K562 (cell line): Measurements from ENCODE around the gene SMARCB1. TPM values are rescaled to one million over a fixed set of nuclear protein-coding genes. Genes with fewer than 3 reads are reported as not detected.

Experiments
- ATAC-seq: fragments of 200-7000 bp; cut with Tn5 transposase; 3 replicates; pipeline ENCODE4 v1.9.1; 2020; ENCODE audit warnings: moderate library complexity
- BruUV-seq: library from RNA; stranded (reverse); fragments of 400-500 nt; replicated peaks from 2 replicates; lab custom pipeline; 2021; lab: Mats Ljungman, UMichigan
- CTCF ChIA-PET: fragments of 300-600 bp; formaldehyde crosslinking; extraction: SDS; loops from one replicate; lab custom pipeline; 2021; ENCODE audit warnings: low intra/inter-chr PET ratio; lab: Yijun Ruan, JAX
- POLR2A ChIA-PET: fragments of 300-600, 350-650 bp; sonication (Branson Sonifier 250); formaldehyde crosslinking; extraction: SDS; loops from one replicate; lab custom pipeline; 2021; ENCODE audit warnings: antibody characterized with exemption, inconsistent platforms; lab: Yijun Ruan, JAX
- DNase-seq, 4 experiments: peaks; one replicate each; pipeline versions ENCODE4 v3.0.0 to v3.0.0-alpha.2; 2011 to 2018; ENCODE audit warnings: low spot score in 3 of 4, mixed read lengths in 3 of 4; ENCODE audit errors: extremely low read depth in 1 of 4
- FAIRE-seq: peaks from 2 replicates; lab custom pipeline; 2011; peaks lifted over from hg19 to GRCh38; lab: Jason Lieb, UNC
- H2AFZ ChIP-seq: 2 replicates; pipeline ENCODE4 v1.6.0; 2011; ENCODE audit warnings: low read depth, low read length, control low read depth, inconsistent platforms
- H3K27ac ChIP-seq: fragments of 200-600 bp; 3 replicates; pipeline ENCODE4 v1.8.0; 2011; ENCODE audit warnings: low read depth, mild to moderate bottlenecking, control low read depth, inconsistent platforms, low read length, moderate library complexity, mixed read lengths; ENCODE audit errors: extremely low read depth
- H3K27me3 ChIP-seq, 2 experiments: fragments of 300-600 bp in 1 of 2; 2 replicates in 1 of 2; 3 replicates in 1 of 2; pipeline versions ENCODE4 v1.6.0 to v1.8.0; 2011; ENCODE audit warnings: inconsistent platforms in 2 of 2, low read length in 2 of 2, mild to moderate bottlenecking in 1 of 2, mixed read lengths in 1 of 2, moderate library complexity in 1 of 2; ENCODE audit not compliant: control insufficient read depth in 2 of 2, insufficient read depth in 2 of 2
- H3K36me3 ChIP-seq: fragments of 300-600 bp; 3 replicates; pipeline ENCODE4 v1.8.0; 2011; ENCODE audit warnings: mild to moderate bottlenecking, low read length, inconsistent platforms; ENCODE audit not compliant: control insufficient read depth, insufficient read depth
- H3K4me1 ChIP-seq, 2 experiments: fragments of 200-600 bp in 1 of 2; replicated peaks in 1 of 2; 2 replicates in 1 of 2; 3 replicates in 1 of 2; pipeline versions ENCODE4 v1.5.1 to v1.8.0; 2011; ENCODE audit warnings: inconsistent platforms in 2 of 2, low read length in 2 of 2, mild to moderate bottlenecking in 1 of 2, mixed read lengths in 1 of 2, moderate library complexity in 1 of 2; ENCODE audit not compliant: control insufficient read depth in 2 of 2, insufficient read depth in 2 of 2
- H3K4me2 ChIP-seq: 2 replicates; pipeline ENCODE4 v1.6.1; 2011; ENCODE audit warnings: low read length, control low read depth, inconsistent platforms, mixed read lengths; ENCODE audit not compliant: insufficient read depth
- H3K4me3 ChIP-seq: fragments of 200-600 bp; sonication (generic), shearing (Covaris generic); 2 replicates; pipeline ENCODE4 v1.5.1; 2016; ENCODE audit warnings: control low read depth, inconsistent platforms
- H3K79me2 ChIP-seq: fragments of 200-600 bp; 3 replicates; pipeline ENCODE4 v1.8.0; 2011; ENCODE audit warnings: low read length, inconsistent platforms; ENCODE audit not compliant: control insufficient read depth, insufficient read depth
- H3K9ac ChIP-seq, 2 experiments: 2 replicates each; pipeline versions ENCODE4 v1.6.0 to v1.6.1; 2011; ENCODE audit warnings: low read depth in 2 of 2, low read length in 2 of 2, control low read depth in 1 of 2, inconsistent platforms in 1 of 2, mild to moderate bottlenecking in 1 of 2, mixed read lengths in 1 of 2; ENCODE audit not compliant: insufficient read depth in 1 of 2
- H3K9me1 ChIP-seq: one replicate; pipeline ENCODE4 v1.6.0; 2011; ENCODE audit warnings: inconsistent platforms, mild to moderate bottlenecking, low read length, moderate library complexity; ENCODE audit not compliant: control insufficient read depth, insufficient read depth
- H3K9me3 ChIP-seq: replicated peaks from 2 replicates; pipeline ENCODE4 v1.5.1; 2011; ENCODE audit warnings: low read depth, low read length, inconsistent platforms; ENCODE audit not compliant: control insufficient read depth, insufficient read depth
- H4K20me1 ChIP-seq: replicated peaks from 2 replicates; pipeline ENCODE4 v1.6.1; 2011; ENCODE audit warnings: low read length, inconsistent platforms, mixed read lengths; ENCODE audit not compliant: control insufficient read depth, insufficient read depth
- HIVEP1 ChIP-seq: fragments of 250-450 bp; sonication (Bioruptor Pico); IDR thresholded peaks from 2 replicates; pipeline ENCODE4 v1.4.0; 2020; ENCODE audit warnings: mild to moderate bottlenecking
- HMGN3 ChIP-seq: IDR thresholded peaks from 2 replicates; pipeline ENCODE4 v1.6.1; 2011; ENCODE audit warnings: borderline replicate concordance, low read depth, mild to moderate bottlenecking, mixed read lengths, low read length; ENCODE audit not compliant: insufficient read length; ENCODE audit errors: extremely low read depth
- JUND ChIP-seq, 2 experiments: IDR thresholded peaks; 2 replicates in 1 of 2; 3 replicates in 1 of 2; pipeline ENCODE4 v1.6.1; 2011; ENCODE audit warnings: borderline replicate concordance in 2 of 2, low read depth in 2 of 2, low read length in 2 of 2, improper control_type of control experiment in 1 of 2, missing biosample characterization in 1 of 2, missing genetic modification characterization in 1 of 2, missing genetic modification reagents in 1 of 2
- U2AF1 ChIP-seq: fragments of 200-400 bp; formaldehyde crosslinking; optimal IDR thresholded peaks from 2 replicates; pipeline ENCODE3; 2017; ENCODE audit warnings: mild to moderate bottlenecking, low read depth, low read length, moderate library complexity
- WGBS: fragments of 100-300 bp; shearing (Covaris generic); methylation state at CpG from one replicate; pipeline ENCODE4 v1.1.6; 2016; ENCODE audit warnings: low coverage, mixed read lengths; ENCODE audit not compliant: insufficient coverage; ENCODE audit errors: missing lambda C conversion rate; 5-methylcytosine and 5-hydroxymethylcytosine counted together
- in situ Hi-C: fragments of 300-500 bp; cut with MboI; formaldehyde crosslinking; loops from 4 replicates; pipeline ENCODE4 v1.15.0; 2018; ENCODE audit warnings: inconsistent platforms, mixed read lengths
- intact Hi-C: fragments of 100-400 bp; cut with micrococcal nuclease; formaldehyde crosslinking; loops from 2 replicates; pipeline ENCODE4 v1.14.2; 2022
- polyA plus RNA-seq, 8 experiments: library from polyadenylated mRNA; depleted of rRNA in 4 of 8; stranded (reverse) in 5 of 8; unstranded in 3 of 8; fragments of >200 nt; fragmentation: Nextera tagmentation in 2 of 8; fragmentation: Illumina TruSeq in 1 of 8; extraction: Ambion mirVana in 2 of 8; extraction: Trizol in 1 of 8; gene quantifications; 2 replicates each; pipeline versions ENCODE4 v1.2.1 to v1.2.3, GENCODE V29; 2011 to 2014; ENCODE audit warnings: inconsistent platforms in 1 of 8, missing spikeins in 1 of 8
- total RNA-seq, 7 experiments: library from RNA; depleted of rRNA in 6 of 7; stranded (reverse); fragments of >200 nt in 6 of 7; fragmentation: Illumina TruSeq in 2 of 7; extraction: Trizol in 2 of 7; gene quantifications; 2 replicates each; pipeline versions ENCODE4 v1.2.1 to v1.2.3, GENCODE V29; 2011 to 2021; ENCODE audit warnings: low replicate concordance in 1 of 7

Gene SMARCB1
- total and polyA plus RNA-seq, 9 of the 15 experiments (the other 6 are each of a cell fraction or from before 2014, with no cell fraction given), result 1.2 to 113 (median 65.4) TPM

DNA sequence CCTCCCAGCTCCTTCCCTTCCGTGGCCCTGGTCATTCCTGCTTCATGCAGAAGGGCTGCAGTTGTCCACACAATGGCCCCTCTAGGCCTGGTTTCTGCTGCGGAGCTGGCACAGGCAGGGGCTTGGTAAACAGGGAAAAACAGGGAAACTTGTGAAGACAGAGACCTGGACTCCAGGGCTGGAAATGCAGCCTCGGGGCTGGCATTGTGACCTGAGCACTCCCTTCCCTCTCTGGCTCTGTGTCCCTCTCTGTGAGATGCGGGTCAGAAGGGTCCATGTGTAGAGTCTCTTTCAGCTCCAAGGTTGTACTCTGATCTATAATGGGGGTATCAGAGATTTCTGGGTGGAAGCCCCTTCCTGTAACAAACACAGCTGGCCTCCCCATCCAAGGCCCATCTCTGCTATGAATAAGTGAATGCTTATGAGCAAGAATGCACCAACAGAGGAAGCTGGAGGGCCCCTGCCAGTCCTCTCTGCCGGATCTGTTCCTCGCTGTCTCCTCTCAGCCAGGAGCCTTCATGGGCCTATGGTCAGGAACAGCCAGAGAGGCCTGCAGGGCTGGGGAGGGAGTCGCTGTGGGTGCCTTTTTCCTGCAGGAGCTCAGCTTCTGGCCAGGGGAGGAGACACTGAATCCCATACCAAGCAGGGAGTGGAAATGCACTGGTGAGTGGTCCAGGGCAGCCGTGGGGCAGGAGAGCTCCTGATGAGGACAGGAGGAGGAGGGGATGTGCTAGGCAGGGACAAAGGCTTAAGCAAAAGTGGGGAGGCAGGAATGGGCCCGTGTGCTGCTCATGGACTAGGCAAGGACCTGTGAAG, 58.7 kb downstream of the SMARCB1 start:
- intact Hi-C loops, result loop anchor here (5.0 kb wide), 3 partner anchors 78 to 308 kb away; partner anchors contain the start of gene CHCHD10
- H3K9me1 ChIP-seq, result no peaks in the 10 kb centered on the region
- in situ Hi-C loops, result loop anchor here (10.0 kb wide), 1 partner anchor 221 kb away; no protein-coding TSS in a partner anchor
- ATAC-seq (no peak), FAIRE-seq (no peak), DNase-seq (no peak)
- no peaks in the 10 kb centered on the region; a peak in 1 of 5 replicates for H3K27me3 ChIP-seq
- no peak overlapping the region for H3K27ac ChIP-seq
- no peaks in the 10 kb centered on the region for H3K36me3 ChIP-seq
- H3K9ac ChIP-seq, result 0 out of 4 replicates have a peak overlapping the region, but pooled peaks of 1 of the 2 experiments have one; percentile 58
- BruUV-seq, result no TSS peak
- peaks cover 3 to 25% of the 10 kb centered on the region in 2 experiments; a peak in 3 of 5 replicates for H3K4me1 ChIP-seq
- no peaks in the 10 kb centered on the region for H3K79me2 ChIP-seq
- ChIA-PET CTCF (no interaction called here), POLR2A (interaction anchor here (0.6 to 1.2 kb wide), 5 partner anchors 11 to 200 kb away, joined by 3 to 5 read pairs (median 3); partner anchors contain the start of gene MIF)
- no peak overlapping the region for H2AFZ ChIP-seq
- no peak overlapping the region for H3K4me3 ChIP-seq
- TF ChIP-seq HIVEP1 (CRISPR knock-in tag) (no peak), HMGN3 (no peak), U2AF1 (no peak), JUND (IDR thresholded peaks at IDR 0.05; ENCODE audit: borderline replicate concordance, low read depth, low read length) (no peak), JUND (tag; IDR thresholded peaks at IDR 0.05; ENCODE audit: borderline replicate concordance, low read depth, low read length) (no peak)
- H4K20me1 ChIP-seq, result no peaks in the 10 kb centered on the region
- H3K4me2 ChIP-seq, result no peak overlapping the region
- H3K9me3 ChIP-seq, result no peaks in the 10 kb centered on the region
- 60% methylated on average over 7 of the region's 9 CpGs for WGBS
